Right atrium auricular region (tissue), 2 donors: ENCODE measurements around the gene GABARAPL2. TPM values are rescaled to one million over a fixed set of nuclear protein-coding genes. Genes with fewer than 3 reads are reported as not detected.
"Not testable (repeated sequence)": the region's sequence is repeated elsewhere in the genome, so short reads cannot be mapped to it uniquely, and the experiment has no call there.

Source experiments
- DNase-seq: peaks from one replicate; pipeline ENCODE4 v3.0.0-alpha.2; 2019; ENCODE audit warnings: low spot score
- H3K27ac ChIP-seq, 2 donors: fragments of 200-600 bp; sonication (generic); 1 replicate in 1 of 2; 2 replicates in 1 of 2; pipeline ENCODE4 v1.5.1; 2016 to 2019
- H3K27me3 ChIP-seq, 2 donors: fragments of 200-600 bp; sonication (generic); one replicate each; pipeline versions ENCODE4 v1.5.1 to v1.6.0; 2017 to 2019
- H3K36me3 ChIP-seq: fragments of 200-600 bp; sonication (generic); one replicate; pipeline ENCODE4 v1.5.1; 2016
- H3K4me1 ChIP-seq, 2 donors: fragments of 200-600 bp; sonication (generic); one replicate each; pipeline versions ENCODE4 v1.5.1 to v1.6.0; 2017 to 2019
- H3K4me3 ChIP-seq, 2 donors: fragments of 200-600 bp; sonication (generic); 1 replicate in 1 of 2; 2 replicates in 1 of 2; pipeline ENCODE4 v1.5.1; 2017 to 2019; ENCODE audit warnings: mild to moderate bottlenecking in 1 of 2, moderate library complexity in 1 of 2
- H3K9me3 ChIP-seq, 2 donors: fragments of 200-600 bp; sonication (generic); one replicate each; pipeline ENCODE4 v1.5.1; 2019
- CTCF ChIP-seq, 2 donors: fragments of 200-600 bp; sonication (generic); IDR thresholded peaks; one replicate each; pipeline ENCODE4 v1.5.1; 2019; ENCODE audit warnings: antibody characterized with exemption in 2 of 2
- total RNA-seq, 2 donors: library from RNA; depleted of rRNA; stranded (reverse); fragments of >200 nt; gene quantifications; one replicate each; pipeline ENCODE4 v1.1.0, GENCODE V29; 2016

Gene GABARAPL2
- total RNA-seq, 2 donors from 2014 or later: 167 to 177 TPM

GRCh38 chr16:75535901-75536300 lies 30.3 kb upstream of the GABARAPL2 start, which contains the start of gene CHST5:
CHST5 (minus strand) TSS chr16:75536108; CDS start chr16:75530384, 5,724 bp downstream.
- no peaks in the 10 kb centered on the region for H3K27me3 ChIP-seq
- H3K9me3 ChIP-seq: no peaks in the 10 kb centered on the region
- no peak within 1 kb of the TSS for H3K27ac ChIP-seq
- TF ChIP-seq CTCF (IDR thresholded peaks at IDR 0.05): no peak
- H3K4me1 ChIP-seq: peaks cover 0 to 6% of the 10 kb centered on the region in 2 donors
- no peaks in the 10 kb centered on the region for H3K36me3 ChIP-seq
- no peak for DNase-seq
- H3K4me3 ChIP-seq: no peak within 1 kb of the TSS

GRCh38 chr16:75537776-75538175 lies 28.4 kb upstream of the GABARAPL2 start:
- Histone ChIP-seq H3K36me3 (no peaks in the 10 kb centered on the region), H3K4me1 (peaks cover 0 to 6% of the 10 kb centered on the region in 2 donors), H3K4me3 (no peak overlapping the region), H3K27ac (no peak overlapping the region), H3K27me3 (no peaks in the 10 kb centered on the region), H3K9me3 (no peaks in the 10 kb centered on the region)
- no peak for TF ChIP-seq CTCF (IDR thresholded peaks at IDR 0.05)
- no peak for DNase-seq

GRCh38 chr16:75538882-75539565 lies 27.2 kb upstream of the GABARAPL2 start:
- H3K27me3 ChIP-seq, H3K4me1 ChIP-seq, H3K9me3 ChIP-seq, H3K4me3 ChIP-seq, DNase-seq, H3K36me3 ChIP-seq: not testable (repeated sequence)
- H3K27ac ChIP-seq: peak overlapping the region in 1 of 2 donors; percentile 64

- no peak for TF ChIP-seq CTCF (IDR thresholded peaks at IDR 0.05)
- no peaks in the 10 kb centered on the region for H3K9me3 ChIP-seq
- no peaks in the 10 kb centered on the region for H3K27me3 ChIP-seq
- H3K27ac ChIP-seq: no peak overlapping the region
- no peak for DNase-seq
- H3K4me3 ChIP-seq: no peak overlapping the region
- peaks cover 0 to 6% of the 10 kb centered on the region in 2 donors for H3K4me1 ChIP-seq
- no peaks in the 10 kb centered on the region for H3K36me3 ChIP-seq
Observed at GRCh38 chr16:75541236-75541635, 24.9 kb upstream of the GABARAPL2 start.

GRCh38 chr16:75542462-75542861 lies 23.7 kb upstream of the GABARAPL2 start:
- H3K27ac ChIP-seq, H3K4me1 ChIP-seq, H3K4me3 ChIP-seq, H3K36me3 ChIP-seq, H3K9me3 ChIP-seq, DNase-seq, H3K27me3 ChIP-seq: not testable (repeated sequence)

- H3K36me3 ChIP-seq, H3K4me3 ChIP-seq, H3K9me3 ChIP-seq, H3K4me1 ChIP-seq, H3K27ac ChIP-seq, DNase-seq, H3K27me3 ChIP-seq: not testable (repeated sequence)
Observed at GRCh38 chr16:75545879-75546278, 20.3 kb upstream of the GABARAPL2 start.

- Histone ChIP-seq H3K27ac (no peak overlapping the region), H3K36me3 (no peaks in the 10 kb centered on the region), H3K27me3 (no peaks in the 10 kb centered on the region), H3K9me3 (no peaks in the 10 kb centered on the region), H3K4me1 (no peaks in the 10 kb centered on the region), H3K4me3 (no peak overlapping the region)
- TF ChIP-seq CTCF (IDR thresholded peaks at IDR 0.05): no peak
- no peak for DNase-seq
Observed at GRCh38 chr16:75546293-75546692, 19.9 kb upstream of the GABARAPL2 start.

GRCh38 chr16:75548456-75548855 lies 17.7 kb upstream of the GABARAPL2 start:
- not testable (repeated sequence) for H3K27me3 ChIP-seq, H3K27ac ChIP-seq, DNase-seq, H3K4me3 ChIP-seq, H3K9me3 ChIP-seq, H3K36me3 ChIP-seq, H3K4me1 ChIP-seq
